Common myeloid progenitor, CD34-positive (primary cell): Measurements from ENCODE around the gene FBF1.

ENCODE experiments used
- CTCF ChIA-PET: fragments of 350-600 bp; sonication (Branson Sonifier 250); formaldehyde crosslinking; loops from one replicate; lab custom pipeline; 2021; ENCODE audit warnings: antibody characterized with exemption; lab: Charles Lee
- POLR2A ChIA-PET: fragments of 350-600 bp; sonication (Branson Sonifier 250); formaldehyde crosslinking; loops from one replicate; lab custom pipeline; 2021; ENCODE audit warnings: antibody characterized with exemption; lab: Charles Lee
- DNase-seq, 3 donors: peaks; one replicate each; pipeline versions ENCODE4 v3.0.0 to v3.0.0-alpha.2; 2013
- H3K27ac ChIP-seq, 2 experiments: 1 replicate in 1 of 2; 2 replicates in 1 of 2; pipeline ENCODE4 v1.7.0; 2013; ENCODE audit warnings: inconsistent platforms in 2 of 2, low read length in 2 of 2, mild to moderate bottlenecking in 2 of 2, low read depth in 1 of 2, moderate library complexity in 1 of 2; ENCODE audit not compliant: severe bottlenecking in 2 of 2, insufficient read depth in 1 of 2, poor library complexity in 1 of 2
- H3K27me3 ChIP-seq, 5 experiments: replicated peaks in 2 of 5; 1 replicate in 3 of 5; 2 replicates in 2 of 5; pipeline versions ENCODE4 v1.6.1 to v1.7.0; 2013; ENCODE audit warnings: low read length in 4 of 5, mild to moderate bottlenecking in 2 of 5, moderate library complexity in 2 of 5, inconsistent platforms in 1 of 5; ENCODE audit not compliant: insufficient read depth in 5 of 5, control insufficient read depth in 4 of 5
- H3K36me3 ChIP-seq, 4 experiments: 1 replicate in 2 of 4; 2 replicates in 2 of 4; pipeline versions ENCODE4 v1.6.1 to v1.7.0; 2013; ENCODE audit warnings: low read length in 3 of 4, control low read depth in 1 of 4, mild to moderate bottlenecking in 1 of 4; ENCODE audit not compliant: control insufficient read depth in 4 of 4, insufficient read depth in 4 of 4
- H3K4me1 ChIP-seq, 4 experiments: 1 replicate in 3 of 4; 2 replicates in 1 of 4; pipeline versions ENCODE4 v1.6.1 to v1.7.1; 2013; ENCODE audit warnings: low read length in 3 of 4, mild to moderate bottlenecking in 3 of 4, control low read depth in 1 of 4, inconsistent platforms in 1 of 4, moderate library complexity in 1 of 4; ENCODE audit not compliant: control insufficient read depth in 4 of 4, insufficient read depth in 4 of 4; ENCODE audit errors: control extremely low read depth in 1 of 4
- H3K4me3 ChIP-seq, 7 experiments: 1 replicate in 4 of 7; 2 replicates in 3 of 7; pipeline versions ENCODE4 v1.5.1 to v1.7.0; 2013; ENCODE audit warnings: mild to moderate bottlenecking in 7 of 7, low read length in 6 of 7, moderate library complexity in 6 of 7, inconsistent platforms in 2 of 7, low read depth in 2 of 7, control low read depth in 1 of 7; ENCODE audit not compliant: insufficient read depth in 4 of 7, control insufficient read depth in 1 of 7; ENCODE audit errors: extremely low read depth in 1 of 7
- H3K9me3 ChIP-seq, 5 experiments: 1 replicate in 4 of 5; 2 replicates in 1 of 5; pipeline versions ENCODE4 v1.6.1 to v1.7.1; 2013; ENCODE audit warnings: low read length in 4 of 5, mild to moderate bottlenecking in 2 of 5, inconsistent platforms in 1 of 5, low read depth in 1 of 5, moderate library complexity in 1 of 5; ENCODE audit not compliant: control insufficient read depth in 4 of 5, insufficient read depth in 2 of 5; ENCODE audit errors: control extremely low read depth in 1 of 5
- WGBS: methylation state at CpG from one replicate; pipeline ENCODE4 v1.1.5; 2013; ENCODE audit not compliant: insufficient coverage; 5-methylcytosine and 5-hydroxymethylcytosine counted together

The FBF1 gene

GRCh38 chr17:75917141-75917916 lies 23.5 kb downstream of the FBF1 start:
- 91% methylated on average over 21 of the region's 23 CpGs for WGBS
- Histone ChIP-seq H3K27me3 (no peaks in the 10 kb centered on the region), H3K36me3 (peaks cover 2 to 29% (median 16%) of the 10 kb centered on the region in 4 experiments), H3K4me1 (peaks cover 0 to 3% (median 0%) of the 10 kb centered on the region in 4 experiments), H3K9me3 (no peaks in the 10 kb centered on the region), H3K27ac (no peak overlapping the region), H3K4me3 (no peak overlapping the region)
- CTCF ChIA-PET: interaction anchor here (0.8 to 1.2 kb wide), 3 partner anchors 11 to 43 kb away, joined by 3 to 5 read pairs (median 4); no protein-coding TSS in a partner anchor
- POLR2A ChIA-PET: no interaction called here
- DNase-seq: no peak

- CTCF ChIA-PET: interaction anchor here (1.2 to 1.4 kb wide), 2 partner anchors 10 to 90 kb away, joined by 3 read pairs; no protein-coding TSS in a partner anchor
- POLR2A ChIA-PET: interaction anchor here (0.6 kb wide), 1 partner anchor 154 kb away, joined by 6 read pairs; no protein-coding TSS in a partner anchor
- Histone ChIP-seq H3K27me3 (no peaks in the 10 kb centered on the region), H3K9me3 (no peaks in the 10 kb centered on the region), H3K27ac (no peak overlapping the region), H3K4me3 (no peak overlapping the region), H3K36me3 (peaks cover 2 to 26% (median 16%) of the 10 kb centered on the region in 4 experiments), H3K4me1 (peaks cover 0 to 8% (median 6%) of the 10 kb centered on the region in 4 experiments)
- WGBS: 100% methylated on average over 6 of the region's 8 CpGs
- DNase-seq: no peak
These were observed 25.6 kb downstream of the FBF1 start for GRCh38 chr17:75915268-75915667.

- CTCF ChIA-PET: interaction anchor here (1.1 to 1.4 kb wide), 3 partner anchors 11 to 91 kb away, joined by 3 read pairs; no protein-coding TSS in a partner anchor
- POLR2A ChIA-PET: interaction anchor here (0.6 kb wide), 1 partner anchor 14 kb away, joined by 6 read pairs; no protein-coding TSS in a partner anchor
- peaks cover 2 to 22% (median 13%) of the 10 kb centered on the region in 4 experiments for H3K36me3 ChIP-seq
These were observed 26.1 kb downstream of the FBF1 start for GRCh38 chr17:75914643-75915267.

GRCh38 chr17:75913537-75914210 lies 27.2 kb downstream of the FBF1 start:
- ChIA-PET POLR2A (interaction anchor here (0.6 kb wide), 1 partner anchor 15 kb away, joined by 6 read pairs; no protein-coding TSS in a partner anchor), CTCF (interaction anchor here (1.1 to 5.9 kb wide), 2 partner anchors 13 to 89 kb away, joined by 3 to 52 read pairs; no protein-coding TSS in a partner anchor)
- Histone ChIP-seq H3K4me3 (no peak overlapping the region), H3K36me3 (peaks cover 2 to 17% (median 10%) of the 10 kb centered on the region in 4 experiments), H3K9me3 (no peaks in the 10 kb centered on the region), H3K27ac (no peak overlapping the region), H3K27me3 (no peaks in the 10 kb centered on the region), H3K4me1 (peaks cover 0 to 19% (median 14%) of the 10 kb centered on the region in 4 experiments)
- WGBS: 99% methylated on average over 29 of the region's 32 CpGs
- DNase-seq: no peak

More at GRCh38 chr17:75914643-75915267, 26.1 kb downstream of the FBF1 start:
- H3K4me3 ChIP-seq: no peak overlapping the region
- H3K4me1 ChIP-seq: peaks cover 0 to 13% (median 11%) of the 10 kb centered on the region in 4 experiments
- WGBS: 97% methylated on average over 28 of the region's 34 CpGs
- DNase-seq: no peak
- H3K27me3 ChIP-seq: no peaks in the 10 kb centered on the region
- no peak overlapping the region for H3K27ac ChIP-seq
- no peaks in the 10 kb centered on the region for H3K9me3 ChIP-seq

- peaks cover 2 to 17% (median 8%) of the 10 kb centered on the region in 4 experiments for H3K36me3 ChIP-seq
- DNase-seq: no peak
- WGBS: 96% methylated on average over 6 of the region's 6 CpGs
- peaks cover 0 to 24% (median 16%) of the 10 kb centered on the region in 4 experiments for H3K4me1 ChIP-seq
- ChIA-PET POLR2A (no interaction called here), CTCF (interaction anchor here (1.0 to 5.9 kb wide), 8 partner anchors 10 to 103 kb away, joined by 3 to 52 read pairs (median 6); no protein-coding TSS in a partner anchor)
- no peaks in the 10 kb centered on the region for H3K9me3 ChIP-seq
- no peaks in the 10 kb centered on the region for H3K27me3 ChIP-seq
- no peak overlapping the region for H3K27ac ChIP-seq
- no peak overlapping the region for H3K4me3 ChIP-seq
These were observed 30.1 kb downstream of the FBF1 start for GRCh38 chr17:75910699-75911098.

GRCh38 chr17:75909812-75910274 lies 31.0 kb downstream of the FBF1 start:
- H3K27ac ChIP-seq: no peak overlapping the region
- no CpG with 5 or more reads among the region's 11 CpGs for WGBS
- CTCF ChIA-PET: interaction anchor here (1.0 to 5.9 kb wide), 8 partner anchors 11 to 104 kb away, joined by 3 to 52 read pairs (median 6); no protein-coding TSS in a partner anchor
- H3K36me3 ChIP-seq: peaks cover 2 to 16% (median 7%) of the 10 kb centered on the region in 4 experiments
- H3K4me3 ChIP-seq: peak overlapping the region in 1 of 7 experiments; percentile 13
- POLR2A ChIA-PET: interaction anchor here (0.5 to 0.6 kb wide), 2 partner anchors 42 to 65 kb away, joined by 3 read pairs; no protein-coding TSS in a partner anchor
- peak in 2 of 3 donors; percentile 23 to 33 for DNase-seq
- no peaks in the 10 kb centered on the region for H3K9me3 ChIP-seq
- H3K27me3 ChIP-seq: no peaks in the 10 kb centered on the region
- H3K4me1 ChIP-seq: peaks cover 0 to 30% (median 19%) of the 10 kb centered on the region in 4 experiments
